ENCODE results near the gene MLLT1. TPM values are rescaled to one million over a fixed set of nuclear protein-coding genes. Genes with fewer than 3 reads are reported as not detected.

Gene MLLT1
- total and polyA plus RNA-seq, 10 of the 15 experiments (the other 5 are each of a cell fraction or from before 2014, with no cell fraction given), result 0.16 to 61.1 (median 8.5) TPM

DNA sequence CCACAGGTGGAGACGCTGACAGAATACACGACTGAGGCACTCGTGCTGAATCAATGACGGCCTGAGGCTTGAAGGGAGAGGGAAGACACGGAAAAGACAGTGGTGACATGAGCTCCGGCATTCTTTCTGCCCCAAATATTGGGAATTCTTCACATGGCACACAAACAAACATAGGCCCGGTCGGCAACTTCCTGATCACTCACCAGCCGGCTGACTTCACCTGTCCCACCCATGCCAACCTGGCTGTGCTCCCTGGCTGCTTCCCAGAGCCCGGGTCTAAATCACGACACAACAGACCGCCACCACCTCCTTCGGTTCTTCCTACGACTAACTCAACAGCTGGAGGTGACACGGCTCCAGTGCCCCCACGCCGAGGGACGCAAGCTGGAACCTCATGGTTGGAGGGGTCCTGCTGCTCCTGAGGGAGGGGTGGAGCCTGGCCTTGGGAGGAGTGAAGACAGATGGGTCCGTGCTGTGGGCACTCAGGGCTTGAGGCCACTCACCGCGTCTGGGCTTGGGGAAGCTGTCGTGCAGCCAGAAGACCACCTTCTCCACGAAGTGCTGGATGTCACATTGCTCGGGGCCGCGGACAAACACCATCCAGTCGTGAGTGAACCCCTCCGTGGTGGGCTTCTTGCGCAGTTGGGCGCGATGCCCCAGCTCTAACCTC lies 9.6 kb downstream of the MLLT1 start:
- FAIRE-seq, result no peak
- Histone ChIP-seq H4K20me1 (ENCODE audit: control insufficient read depth, insufficient read depth) (peaks cover 4% of the 10 kb centered on the region; the same call in 1 of the 2 replicates), H3K27ac (ENCODE audit: control insufficient read depth, insufficient read depth) (no peak overlapping the region), H3K4me1 (ENCODE audit: control insufficient read depth, insufficient read depth, low read length) (no peaks in the 10 kb centered on the region), H3K27me3 (replicated peaks in 1 of 2; ENCODE audit: control insufficient read depth in 2 of 2, insufficient read depth in 2 of 2, low read length in 1 of 2) (no peaks in the 10 kb centered on the region), H2AFZ (ENCODE audit: control insufficient read depth, low read depth, low read length) (no peak overlapping the region), H3K9me3 (replicated peaks; ENCODE audit: control insufficient read depth, insufficient read depth, low read length) (no peaks in the 10 kb centered on the region), H3K4me3 (no peak overlapping the region), H3K9ac (ENCODE audit: control insufficient read depth, insufficient read depth, low read length) (no peak overlapping the region), H3K36me3 (ENCODE audit: control insufficient read depth in 2 of 2, insufficient read depth in 2 of 2, low read length in 1 of 2) (peaks cover 7 to 9% of the 10 kb centered on the region in 2 experiments; a peak in 3 of 4 replicates), H3K4me2 (ENCODE audit: control insufficient read depth, insufficient read depth) (no peak overlapping the region), H3K79me2 (ENCODE audit: control insufficient read depth, insufficient read depth, low read length) (peaks cover 26% of the 10 kb centered on the region)
- SMC1A ChIA-PET (ENCODE audit: uncharacterized antibody, unreplicated experiment), result no interaction called here
- no peak for DNase-seq (ENCODE audit: low read depth, low spot score)
- RAD21 ChIA-PET (ENCODE audit: unreplicated experiment), result no interaction called here
- CTCF ChIA-PET, result interaction anchor here (1.3 kb wide), 1 partner anchor 24 kb away, joined by 5 read pairs; no protein-coding TSS in a partner anchor
- in situ Hi-C loops (cut with MboI), result no loop called here
- 96% methylated on average over 31 of the region's 31 CpGs for WGBS (ENCODE audit: insufficient coverage, insufficient replicate concordance, low lambda C conversion rate, missing lambda C conversion rate)
- intact Hi-C loops (cut with micrococcal nuclease; ENCODE audit: unreplicated experiment), result no loop called here
- POLR2A ChIA-PET, result no interaction called here
- BruUV-seq (replicated peaks), result no TSS peak
- no peak for ATAC-seq
- TF ChIP-seq BACH1 (IDR thresholded peaks at IDR 0.05; ENCODE audit: borderline replicate concordance) (no peak), TCF3 (IDR thresholded peaks at IDR 0.05; ENCODE audit: borderline replicate concordance, insufficient read depth, low read depth, low read length) (no peak), BRCA1 (IDR thresholded peaks at IDR 0.05; ENCODE audit: low read depth, low read length) (no peak), BMI1 (IDR thresholded peaks at IDR 0.05; ENCODE audit: borderline replicate concordance) (no peak), KDM1A (IDR thresholded peaks at IDR 0.05; ENCODE audit: borderline replicate concordance) (no peak), BHLHE40 (IDR thresholded peaks at IDR 0.05; ENCODE audit: borderline replicate concordance in 1 of 2, low read depth in 2 of 2, low read length in 1 of 2) (no peak), HCFC1 (IDR thresholded peaks at IDR 0.05; ENCODE audit: low read length) (no peak), CEBPB (IDR thresholded peaks at IDR 0.05; ENCODE audit: borderline replicate concordance in 1 of 2, low read depth in 2 of 2, low read length in 2 of 2) (no peak), SMAD1 (IDR thresholded peaks at IDR 0.05; ENCODE audit: low read depth, partially characterized antibody) (no peak), ETV6 (conservative IDR thresholded peaks at IDR 0.05 in 1 of 2, IDR thresholded peaks at IDR 0.05 in 1 of 2; ENCODE audit: borderline replicate concordance in 1 of 2, low read depth in 1 of 2) (no peak), SPI1 (IDR thresholded peaks at IDR 0.05; ENCODE audit: borderline replicate concordance, insufficient read depth, low read depth, low read length) (no peak), RUNX3 (IDR thresholded peaks at IDR 0.05; ENCODE audit: low read length) (no peak), HDAC2 (IDR thresholded peaks at IDR 0.05) (no peak)
- TF ChIP-seq, protein P1, sequence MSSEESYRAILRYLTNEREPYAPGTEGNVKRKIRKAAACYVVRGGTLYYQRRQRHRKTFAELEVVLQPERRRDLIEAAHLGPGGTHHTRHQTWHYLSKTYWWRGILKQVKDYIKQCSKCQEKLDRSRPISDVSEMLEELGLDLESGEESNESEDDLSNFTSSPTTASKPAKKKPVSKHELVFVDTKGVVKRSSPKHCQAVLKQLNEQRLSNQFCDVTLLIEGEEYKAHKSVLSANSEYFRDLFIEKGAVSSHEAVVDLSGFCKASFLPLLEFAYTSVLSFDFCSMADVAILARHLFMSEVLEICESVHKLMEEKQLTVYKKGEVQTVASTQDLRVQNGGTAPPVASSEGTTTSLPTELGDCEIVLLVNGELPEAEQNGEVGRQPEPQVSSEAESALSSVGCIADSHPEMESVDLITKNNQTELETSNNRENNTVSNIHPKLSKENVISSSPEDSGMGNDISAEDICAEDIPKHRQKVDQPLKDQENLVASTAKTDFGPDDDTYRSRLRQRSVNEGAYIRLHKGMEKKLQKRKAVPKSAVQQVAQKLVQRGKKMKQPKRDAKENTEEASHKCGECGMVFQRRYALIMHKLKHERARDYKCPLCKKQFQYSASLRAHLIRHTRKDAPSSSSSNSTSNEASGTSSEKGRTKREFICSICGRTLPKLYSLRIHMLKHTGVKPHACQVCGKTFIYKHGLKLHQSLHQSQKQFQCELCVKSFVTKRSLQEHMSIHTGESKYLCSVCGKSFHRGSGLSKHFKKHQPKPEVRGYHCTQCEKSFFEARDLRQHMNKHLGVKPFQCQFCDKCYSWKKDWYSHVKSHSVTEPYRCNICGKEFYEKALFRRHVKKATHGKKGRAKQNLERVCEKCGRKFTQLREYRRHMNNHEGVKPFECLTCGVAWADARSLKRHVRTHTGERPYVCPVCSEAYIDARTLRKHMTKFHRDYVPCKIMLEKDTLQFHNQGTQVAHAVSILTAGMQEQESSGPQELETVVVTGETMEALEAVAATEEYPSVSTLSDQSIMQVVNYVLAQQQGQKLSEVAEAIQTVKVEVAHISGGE (CRISPR knock-in tag; IDR thresholded peaks at IDR 0.05), result no peak
- TF ChIP-seq, protein P2, sequence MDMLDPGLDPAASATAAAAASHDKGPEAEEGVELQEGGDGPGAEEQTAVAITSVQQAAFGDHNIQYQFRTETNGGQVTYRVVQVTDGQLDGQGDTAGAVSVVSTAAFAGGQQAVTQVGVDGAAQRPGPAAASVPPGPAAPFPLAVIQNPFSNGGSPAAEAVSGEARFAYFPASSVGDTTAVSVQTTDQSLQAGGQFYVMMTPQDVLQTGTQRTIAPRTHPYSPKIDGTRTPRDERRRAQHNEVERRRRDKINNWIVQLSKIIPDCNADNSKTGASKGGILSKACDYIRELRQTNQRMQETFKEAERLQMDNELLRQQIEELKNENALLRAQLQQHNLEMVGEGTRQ (IDR thresholded peaks at IDR 0.05; ENCODE audit: borderline replicate concordance, low read depth, low read length), result no peak
